ENCODE data around the gene TSPAN9.

Gene TSPAN9

GRCh38 chr12:3075315-3075714 lies 1.9 kb upstream of the TSPAN9 start:
- Histone ChIP-seq H3K36me3 (replicated peaks) (no peaks in the 10 kb centered on the region), H3K27me3 (replicated peaks) (no peaks in the 10 kb centered on the region), H3K27ac (no peak overlapping the region), H3K4me3 (ENCODE audit: low read depth, low read length) (no peak overlapping the region)
- DNase-seq, result no peak
- no peak for TF ChIP-seq CTCF (IDR thresholded peaks at IDR 0.05; ENCODE audit: low read depth, low read length, missing control alignments)
- in situ Hi-C loops (cut with HindIII; ENCODE audit: low pct_ligation_motif_present, low sequenced_read_pairs), result no loop called here

GRCh38 chr12:3077572-3078081 lies 448 bp downstream of the TSPAN9 start:
- in situ Hi-C loops (cut with HindIII; ENCODE audit: low pct_ligation_motif_present, low sequenced_read_pairs), result no loop called here
- Histone ChIP-seq H3K4me3 (ENCODE audit: low read depth, low read length) (peak overlapping the region; percentile 81), H3K27me3 (replicated peaks) (no peaks in the 10 kb centered on the region), H3K27ac (peak overlapping the region; percentile 46), H3K36me3 (replicated peaks) (no peaks in the 10 kb centered on the region)
- no peak for DNase-seq
- no peak for TF ChIP-seq CTCF (IDR thresholded peaks at IDR 0.05; ENCODE audit: low read depth, low read length, missing control alignments)

GRCh38 chr12:3078086-3078820 lies 1.1 kb downstream of the TSPAN9 start:
- Histone ChIP-seq H3K36me3 (replicated peaks) (no peaks in the 10 kb centered on the region), H3K27me3 (replicated peaks) (no peaks in the 10 kb centered on the region), H3K4me3 (ENCODE audit: low read depth, low read length) (peak overlapping the region; percentile 81), H3K27ac (no peak overlapping the region)
- DNase-seq, result no peak
- TF ChIP-seq CTCF (IDR thresholded peaks at IDR 0.05; ENCODE audit: low read depth, low read length, missing control alignments), result no peak
- in situ Hi-C loops (cut with HindIII; ENCODE audit: low pct_ligation_motif_present, low sequenced_read_pairs), result no loop called here

GRCh38 chr12:3081091-3081490 lies 3.9 kb downstream of the TSPAN9 start:
- H3K27me3 ChIP-seq (replicated peaks), result no peaks in the 10 kb centered on the region
- no peak overlapping the region for H3K27ac ChIP-seq
- in situ Hi-C loops (cut with HindIII; ENCODE audit: low pct_ligation_motif_present, low sequenced_read_pairs), result no loop called here
- no peak for TF ChIP-seq CTCF (IDR thresholded peaks at IDR 0.05; ENCODE audit: low read depth, low read length, missing control alignments)
- no peak for DNase-seq
- H3K36me3 ChIP-seq (replicated peaks), result no peaks in the 10 kb centered on the region
- H3K4me3 ChIP-seq (ENCODE audit: low read depth, low read length), result no peak overlapping the region

- Histone ChIP-seq H3K4me3 (ENCODE audit: low read depth, low read length) (no peak overlapping the region), H3K27ac (no peak overlapping the region), H3K36me3 (replicated peaks) (no peaks in the 10 kb centered on the region), H3K27me3 (replicated peaks) (no peaks in the 10 kb centered on the region)
- no peak for TF ChIP-seq CTCF (IDR thresholded peaks at IDR 0.05; ENCODE audit: low read depth, low read length, missing control alignments)
- no peak for DNase-seq
- in situ Hi-C loops (cut with HindIII; ENCODE audit: low pct_ligation_motif_present, low sequenced_read_pairs), result no loop called here
These were observed 4.7 kb downstream of the TSPAN9 start for GRCh38 chr12:3081886-3082285.

Measured in brain microvascular endothelial cell (primary cell).